NCI-H187 treated with DMSO at 0.1 percent for 48 hours (cell line): ENCODE data around the gene PPP4R3A.
"Not testable (repeated sequence)": the region's sequence is repeated elsewhere in the genome, so short reads cannot be mapped to it uniquely, and the experiment has no call there.

Source experiments
- DNase-seq: peaks from one replicate; lab custom pipeline; 2025; lab: John Stamatoyannopoulos, UW

The PPP4R3A gene

DNA sequence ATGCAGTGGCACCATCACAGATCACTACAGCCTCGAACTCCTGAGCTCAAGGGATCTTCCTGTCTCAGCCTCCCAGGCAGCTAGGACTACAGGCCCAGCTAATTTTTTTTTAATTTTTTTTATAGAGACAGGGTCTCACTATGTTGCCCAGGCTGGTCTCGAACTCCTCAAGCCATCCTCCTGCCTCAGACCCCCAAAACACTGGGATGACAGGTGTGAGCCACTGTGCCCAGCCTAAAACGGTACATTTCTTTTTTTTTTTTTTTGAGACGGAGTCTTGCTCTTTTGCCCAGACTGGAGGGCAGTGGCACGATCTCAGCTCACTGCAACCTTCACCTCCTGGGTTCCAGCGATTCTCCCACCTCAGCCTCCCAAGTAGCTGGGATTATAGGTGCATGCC, 100.9 kb downstream of the PPP4R3A start:
- not testable (repeated sequence) for DNase-seq
